ENCODE measurements around the gene SMARCAL1. TPM values are rescaled to one million over a fixed set of nuclear protein-coding genes. Genes with fewer than 3 reads are reported as not detected.

The SMARCAL1 gene
- total RNA-seq, 1 donor from 2014 or later: 19.0 TPM

DNA sequence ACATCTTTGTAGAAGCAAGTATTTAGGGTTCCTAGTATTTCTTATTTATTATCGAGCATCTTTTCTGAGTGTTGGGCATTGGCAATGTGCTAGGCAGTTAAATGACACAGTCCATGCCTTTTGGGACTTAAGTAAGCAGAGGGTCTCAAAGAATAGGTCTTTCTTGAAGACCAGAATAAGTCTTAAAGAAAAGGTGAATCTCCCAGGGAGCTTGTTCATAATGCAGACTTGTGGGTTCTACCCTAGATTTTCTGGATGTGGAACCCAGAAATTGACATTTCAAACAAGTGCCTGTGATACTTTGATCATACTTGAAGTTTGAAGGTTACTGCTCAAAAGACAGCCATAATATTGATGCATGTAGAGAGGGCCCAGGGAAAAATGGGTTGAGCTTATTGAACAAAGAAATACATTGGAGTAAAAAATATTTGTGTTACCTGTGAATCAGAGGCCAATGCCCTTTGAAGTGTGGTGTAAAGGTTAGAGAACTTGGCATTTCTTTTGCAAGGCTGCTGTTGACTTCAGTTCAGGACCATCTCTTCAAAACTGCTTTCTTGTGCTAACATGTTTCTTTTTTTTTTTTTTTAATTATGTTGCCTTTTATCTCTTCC is 110.7 kb downstream of the SMARCAL1 start:
- no peak overlapping the region for H3K27ac ChIP-seq
- H3K4me1 ChIP-seq: no peaks in the 10 kb centered on the region
- DNase-seq: no peak
- H3K36me3 ChIP-seq: no peaks in the 10 kb centered on the region
- TF ChIP-seq, protein P1, sequence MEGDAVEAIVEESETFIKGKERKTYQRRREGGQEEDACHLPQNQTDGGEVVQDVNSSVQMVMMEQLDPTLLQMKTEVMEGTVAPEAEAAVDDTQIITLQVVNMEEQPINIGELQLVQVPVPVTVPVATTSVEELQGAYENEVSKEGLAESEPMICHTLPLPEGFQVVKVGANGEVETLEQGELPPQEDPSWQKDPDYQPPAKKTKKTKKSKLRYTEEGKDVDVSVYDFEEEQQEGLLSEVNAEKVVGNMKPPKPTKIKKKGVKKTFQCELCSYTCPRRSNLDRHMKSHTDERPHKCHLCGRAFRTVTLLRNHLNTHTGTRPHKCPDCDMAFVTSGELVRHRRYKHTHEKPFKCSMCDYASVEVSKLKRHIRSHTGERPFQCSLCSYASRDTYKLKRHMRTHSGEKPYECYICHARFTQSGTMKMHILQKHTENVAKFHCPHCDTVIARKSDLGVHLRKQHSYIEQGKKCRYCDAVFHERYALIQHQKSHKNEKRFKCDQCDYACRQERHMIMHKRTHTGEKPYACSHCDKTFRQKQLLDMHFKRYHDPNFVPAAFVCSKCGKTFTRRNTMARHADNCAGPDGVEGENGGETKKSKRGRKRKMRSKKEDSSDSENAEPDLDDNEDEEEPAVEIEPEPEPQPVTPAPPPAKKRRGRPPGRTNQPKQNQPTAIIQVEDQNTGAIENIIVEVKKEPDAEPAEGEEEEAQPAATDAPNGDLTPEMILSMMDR (IDR thresholded peaks at IDR 0.05): no peak
- H3K27me3 ChIP-seq (ENCODE audit: low read depth): no peaks in the 10 kb centered on the region
- H3K4me3 ChIP-seq: no peak overlapping the region
- intact Hi-C loops (cut with DNase I): loop anchor here (5.0 kb wide), 1 partner anchor 144 kb away; no protein-coding TSS in a partner anchor
- H3K9me3 ChIP-seq: no peaks in the 10 kb centered on the region
- no peak for ATAC-seq

DNA sequence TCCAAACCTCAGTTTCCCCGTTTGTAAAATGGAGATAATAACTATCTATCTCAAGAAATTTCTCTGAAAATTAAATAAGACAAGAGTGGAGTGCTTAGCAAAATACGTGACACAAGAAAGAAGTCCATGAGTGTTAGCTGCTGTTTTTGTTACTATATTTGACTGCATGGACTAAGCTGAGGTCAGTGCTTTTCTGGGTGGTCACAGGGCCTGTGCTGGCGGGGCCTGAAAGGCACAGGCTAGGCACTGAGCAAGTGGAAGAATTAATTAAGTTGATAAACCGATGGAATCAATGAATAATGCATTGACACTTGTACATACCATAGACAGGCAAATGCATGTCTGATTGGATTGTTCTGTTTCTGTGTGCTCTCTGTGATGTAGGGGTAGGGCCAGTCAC is 113.7 kb downstream of the SMARCAL1 start:
- intact Hi-C loops (cut with DNase I): no loop called here
- Histone ChIP-seq H3K9me3 (no peaks in the 10 kb centered on the region), H3K27ac (no peak overlapping the region), H3K4me3 (no peak overlapping the region), H3K4me1 (no peaks in the 10 kb centered on the region), H3K36me3 (no peaks in the 10 kb centered on the region), H3K27me3 (ENCODE audit: low read depth) (no peaks in the 10 kb centered on the region)
- no peak for DNase-seq
- ATAC-seq: no peak
- TF ChIP-seq, protein P1 (IDR thresholded peaks at IDR 0.05): no peak

GRCh38 chr2:216526939-216527338 is 114.7 kb downstream of the SMARCAL1 start:
- Histone ChIP-seq H3K4me3 (no peak overlapping the region), H3K36me3 (no peaks in the 10 kb centered on the region), H3K27me3 (ENCODE audit: low read depth) (no peaks in the 10 kb centered on the region), H3K4me1 (no peaks in the 10 kb centered on the region), H3K27ac (no peak overlapping the region), H3K9me3 (no peaks in the 10 kb centered on the region)
- intact Hi-C loops (cut with DNase I): no loop called here
- ATAC-seq (no peak), DNase-seq (no peak)
- TF ChIP-seq, protein P1 (IDR thresholded peaks at IDR 0.05): no peak

DNA sequence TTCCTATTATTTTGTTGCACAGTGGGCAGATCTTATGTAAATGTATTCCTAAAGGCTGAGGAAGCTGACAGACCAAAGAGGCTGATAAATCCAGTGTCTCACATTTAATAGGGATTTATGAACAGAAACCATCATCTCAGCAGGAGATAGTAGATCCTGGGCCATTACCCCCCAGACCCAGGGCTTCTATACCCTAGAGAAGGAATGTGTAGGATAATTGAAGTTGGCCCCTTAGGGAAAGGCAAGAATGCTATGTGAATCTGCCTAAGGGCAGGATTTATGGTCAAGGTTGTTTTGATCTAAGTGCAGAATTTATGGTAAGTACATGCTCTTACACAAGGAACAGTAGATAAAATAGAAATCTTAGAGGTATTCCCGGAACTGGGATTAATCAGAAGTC is 115.3 kb downstream of the SMARCAL1 start:
- Histone ChIP-seq H3K36me3 (no peaks in the 10 kb centered on the region), H3K27me3 (ENCODE audit: low read depth) (no peaks in the 10 kb centered on the region), H3K4me3 (no peak overlapping the region), H3K27ac (no peak overlapping the region), H3K9me3 (no peaks in the 10 kb centered on the region), H3K4me1 (no peaks in the 10 kb centered on the region)
- intact Hi-C loops (cut with DNase I): no loop called here
- DNase-seq (no peak), ATAC-seq (no peak)
- TF ChIP-seq, protein P1 (IDR thresholded peaks at IDR 0.05): no peak

- Histone ChIP-seq H3K4me3 (no peak overlapping the region), H3K4me1 (peaks cover 37% of the 10 kb centered on the region), H3K27me3 (ENCODE audit: low read depth) (no peaks in the 10 kb centered on the region), H3K9me3 (no peaks in the 10 kb centered on the region), H3K36me3 (no peaks in the 10 kb centered on the region), H3K27ac (no peak overlapping the region)
- TF ChIP-seq, protein P1 (IDR thresholded peaks at IDR 0.05): no peak
- no peak for ATAC-seq
- intact Hi-C loops (cut with DNase I): no loop called here
- DNase-seq: no peak
These were observed 120.3 kb downstream of the SMARCAL1 start for GRCh38 chr2:216532562-216532961.

Other genes with a start within 250 kb of the SMARCAL1 start
- 0.12 TPM for gene MARCHF4, start 40.0 kb upstream of the SMARCAL1 start, total RNA-seq
- 1,974 TPM for gene RPL37A, start 86.4 kb downstream of the SMARCAL1 start, total RNA-seq
- 37.7 TPM for gene IGFBP2, start 220.9 kb downstream of the SMARCAL1 start, total RNA-seq

Measured in lower lobe of right lung (tissue), 2 donors.